RWPE2 (cell line): ENCODE results near the gene SCUBE1.

ENCODE experiments used
- ATAC-seq: fragments of 200-7000 bp; cut with Tn5 transposase; 3 replicates; pipeline ENCODE4 v1.9.1; 2021; ENCODE audit warnings: low read depth
- DNase-seq: peaks from one replicate; pipeline ENCODE4 v3.0.0-alpha.2; 2020; ENCODE audit warnings: low spot score
- H3K27ac ChIP-seq: fragments of 450-650 bp; 2 replicates; pipeline ENCODE4 v1.5.1; 2017; ENCODE audit warnings: mild to moderate bottlenecking; ENCODE audit not compliant: poor library complexity, severe bottlenecking
- H3K27me3 ChIP-seq: fragments of 250-450 bp; sonication (Bioruptor Pico); 2 replicates; pipeline ENCODE4 v1.5.1; 2021; ENCODE audit warnings: mild to moderate bottlenecking, moderate library complexity; ENCODE audit not compliant: insufficient read depth, poor library complexity, severe bottlenecking
- H3K36me3 ChIP-seq: fragments of 250-450 bp; sonication (Bioruptor Pico); 2 replicates; pipeline ENCODE4 v1.5.1; 2020; ENCODE audit warnings: low read depth, mild to moderate bottlenecking, moderate library complexity
- H3K4me1 ChIP-seq: fragments of 250-450 bp; sonication (Bioruptor Pico); 2 replicates; pipeline ENCODE4 v1.5.1; 2021; ENCODE audit warnings: mild to moderate bottlenecking, moderate library complexity; ENCODE audit not compliant: insufficient read depth, poor library complexity, severe bottlenecking
- H3K4me3 ChIP-seq: fragments of 250-450 bp; sonication (Bioruptor Pico); 2 replicates; pipeline ENCODE4 v1.5.1; 2021; ENCODE audit warnings: mild to moderate bottlenecking, moderate library complexity; ENCODE audit not compliant: severe bottlenecking
- H3K9me3 ChIP-seq: fragments of 250-450 bp; sonication (Bioruptor Pico); 2 replicates; pipeline ENCODE4 v1.5.1; 2021; ENCODE audit warnings: mild to moderate bottlenecking, moderate library complexity; ENCODE audit not compliant: severe bottlenecking
- TF ChIP-seq, protein P1 (sequence below): fragments of 450-650 bp; IDR thresholded peaks from one replicate; pipeline ENCODE4 v1.5.1; 2017; ENCODE audit warnings: mild to moderate bottlenecking, moderate library complexity; ENCODE audit not compliant: poor library complexity, severe bottlenecking

The SCUBE1 gene

DNA sequence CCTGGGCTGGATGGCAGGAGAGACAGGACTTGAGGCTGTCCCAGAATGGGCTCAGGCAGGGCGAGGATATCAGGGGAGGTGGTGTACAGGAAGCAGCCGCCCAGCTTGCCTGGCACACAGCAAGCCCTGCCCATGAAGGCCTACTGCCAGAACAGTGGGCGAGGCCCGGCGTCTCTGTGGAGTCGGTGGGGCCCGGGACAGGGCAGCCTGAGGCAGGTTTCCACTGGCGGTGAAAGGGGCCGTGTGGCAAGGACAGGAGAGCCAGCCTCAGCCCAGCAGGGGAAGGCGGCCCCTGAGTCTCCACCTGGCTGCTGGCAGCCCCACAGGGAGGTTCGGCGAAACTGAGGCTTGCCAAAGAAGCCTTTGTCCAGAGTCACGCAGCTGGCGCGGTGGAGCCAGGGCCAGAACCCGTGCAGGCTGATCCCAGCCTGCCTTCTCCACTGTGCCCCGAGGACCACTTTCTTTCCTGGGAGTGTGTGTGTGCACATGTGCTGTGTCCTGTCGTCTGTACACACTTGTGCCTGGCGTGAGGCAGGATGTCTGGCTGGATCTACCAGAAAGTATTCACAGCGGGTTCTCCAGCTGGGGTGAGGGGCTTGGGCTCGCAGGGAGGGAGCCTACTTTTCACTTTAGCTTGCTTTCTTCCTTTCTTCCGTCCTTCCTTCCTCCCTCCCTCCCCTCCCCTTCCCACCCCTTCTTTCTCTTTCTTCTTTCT is 190.7 kb downstream of the SCUBE1 start:
- Histone ChIP-seq H3K9me3 (no peaks in the 10 kb centered on the region), H3K4me1 (peaks cover 6% of the 10 kb centered on the region), H3K36me3 (0 out of 2 replicates have a peak, but pooled peaks cover 7% of the 10 kb centered on the region), H3K4me3 (peak overlapping the region; percentile 73), H3K27me3 (no peaks in the 10 kb centered on the region), H3K27ac (peak overlapping the region; percentile 89)
- DNase-seq (peak; percentile 81), ATAC-seq (peak; percentile 87)
- TF ChIP-seq, protein P1, sequence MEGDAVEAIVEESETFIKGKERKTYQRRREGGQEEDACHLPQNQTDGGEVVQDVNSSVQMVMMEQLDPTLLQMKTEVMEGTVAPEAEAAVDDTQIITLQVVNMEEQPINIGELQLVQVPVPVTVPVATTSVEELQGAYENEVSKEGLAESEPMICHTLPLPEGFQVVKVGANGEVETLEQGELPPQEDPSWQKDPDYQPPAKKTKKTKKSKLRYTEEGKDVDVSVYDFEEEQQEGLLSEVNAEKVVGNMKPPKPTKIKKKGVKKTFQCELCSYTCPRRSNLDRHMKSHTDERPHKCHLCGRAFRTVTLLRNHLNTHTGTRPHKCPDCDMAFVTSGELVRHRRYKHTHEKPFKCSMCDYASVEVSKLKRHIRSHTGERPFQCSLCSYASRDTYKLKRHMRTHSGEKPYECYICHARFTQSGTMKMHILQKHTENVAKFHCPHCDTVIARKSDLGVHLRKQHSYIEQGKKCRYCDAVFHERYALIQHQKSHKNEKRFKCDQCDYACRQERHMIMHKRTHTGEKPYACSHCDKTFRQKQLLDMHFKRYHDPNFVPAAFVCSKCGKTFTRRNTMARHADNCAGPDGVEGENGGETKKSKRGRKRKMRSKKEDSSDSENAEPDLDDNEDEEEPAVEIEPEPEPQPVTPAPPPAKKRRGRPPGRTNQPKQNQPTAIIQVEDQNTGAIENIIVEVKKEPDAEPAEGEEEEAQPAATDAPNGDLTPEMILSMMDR = no peak

DNA sequence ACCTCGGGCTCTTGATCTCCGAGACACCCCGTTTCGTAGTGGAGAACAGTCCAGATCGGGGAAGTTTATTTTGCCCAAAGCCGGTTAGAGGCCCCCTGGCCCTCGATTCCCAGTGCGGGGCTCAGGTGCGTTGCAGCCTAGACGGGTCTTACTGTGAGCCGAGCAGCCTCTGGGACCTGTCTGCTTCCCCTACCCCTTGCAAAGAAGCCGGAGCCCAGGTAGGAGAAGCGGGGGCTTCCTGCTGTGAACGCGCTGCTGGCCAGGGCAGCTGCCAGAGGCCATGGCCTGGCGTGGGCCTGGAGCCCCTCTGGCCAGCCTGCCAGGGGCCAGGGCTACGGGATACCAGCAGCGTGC is 191.2 kb downstream of the SCUBE1 start:
- H3K4me3 ChIP-seq = peak overlapping the region; percentile 73
- TF ChIP-seq, protein P1 = no peak
- ATAC-seq (peak; percentile 13), DNase-seq (no peak)
- no peaks in the 10 kb centered on the region for H3K27me3 ChIP-seq
- peaks cover 6% of the 10 kb centered on the region for H3K4me1 ChIP-seq
- no peaks in the 10 kb centered on the region for H3K9me3 ChIP-seq
- H3K36me3 ChIP-seq = 0 out of 2 replicates have a peak, but pooled peaks cover 7% of the 10 kb centered on the region
- peak overlapping the region; percentile 89 for H3K27ac ChIP-seq

- Histone ChIP-seq H3K27me3 (no peaks in the 10 kb centered on the region), H3K4me3 (peak within 1 kb of the TSS; percentile 73), H3K27ac (peak within 1 kb of the TSS; percentile 89), H3K36me3 (0 out of 2 replicates have a peak, but pooled peaks cover 7% of the 10 kb centered on the region), H3K9me3 (no peaks in the 10 kb centered on the region), H3K4me1 (peaks cover 6% of the 10 kb centered on the region)
- ATAC-seq (peak; percentile 47), DNase-seq (peak; percentile 64)
- TF ChIP-seq, protein P1 = no peak
Measured at GRCh38 chr22:43151251-43152002, 191.7 kb downstream of the SCUBE1 start, which contains the start of gene TSPO. Gene TSPO, plus strand, starts transcription at chr22:43151559. Its CDS starts 7,680 bp downstream, at chr22:43159239.

GRCh38 chr22:43150731-43151206 is 192.4 kb downstream of the SCUBE1 start:
- H3K27ac ChIP-seq = peak overlapping the region; percentile 89
- no peaks in the 10 kb centered on the region for H3K27me3 ChIP-seq
- H3K4me1 ChIP-seq = peaks cover 6% of the 10 kb centered on the region

More at GRCh38 chr22:43150731-43151206, 192.4 kb downstream of the SCUBE1 start:
- ATAC-seq = no peak
- TF ChIP-seq, protein P1 = no peak
- no peak for DNase-seq
- H3K4me3 ChIP-seq = peak overlapping the region; percentile 73
- no peaks in the 10 kb centered on the region for H3K9me3 ChIP-seq
- H3K36me3 ChIP-seq = 0 out of 2 replicates have a peak, but pooled peaks cover 4% of the 10 kb centered on the region
